GM12891 (cell line): ENCODE data around the gene ARL2.

ENCODE experiments used
- PAX5 ChIP-seq: IDR thresholded peaks from 2 replicates; pipeline ENCODE4 v1.6.1; 2011; ENCODE audit warnings: low read length, moderate library complexity, mild to moderate bottlenecking; ENCODE audit not compliant: insufficient read depth, severe bottlenecking
- POLR2A ChIP-seq: IDR thresholded peaks from 2 replicates; pipeline ENCODE4 v1.6.1; 2011; ENCODE audit warnings: low read depth, low read length, control low read depth
- POLR2AphosphoS5 ChIP-seq: IDR thresholded peaks from 2 replicates; pipeline ENCODE4 v1.6.1; 2011; ENCODE audit warnings: low read depth, low read length, control low read depth
- SPI1 ChIP-seq: IDR thresholded peaks from 2 replicates; pipeline ENCODE4 v1.6.1; 2011; ENCODE audit warnings: low read depth, low read length, control low read depth
- TAF1 ChIP-seq: IDR thresholded peaks from 2 replicates; pipeline ENCODE4 v1.6.1; 2011; ENCODE audit warnings: low read depth, low read length, control low read depth

GRCh38 chr11:65058012-65058411, 44.1 kb downstream of the ARL2 start:
- no peak for TF ChIP-seq POLR2A
- no peak for TF ChIP-seq POLR2AphosphoS5
- TF ChIP-seq PAX5 = no peak
- TF ChIP-seq TAF1 = no peak
- no peak for TF ChIP-seq SPI1
